Caco-2 (cell line): Measurements from ENCODE around the gene FES. TPM values are rescaled to one million over a fixed set of nuclear protein-coding genes. Genes with fewer than 3 reads are reported as not detected.

Source experiments
- BruUV-seq: library from RNA; stranded (reverse); fragments of 400-500 nt; replicated peaks from 2 replicates; lab custom pipeline; 2021; lab: Mats Ljungman, UMichigan
- CTCF ChIA-PET: fragments of 300-600 bp; sonication (Branson Sonifier 250); formaldehyde crosslinking; loops from one replicate; lab custom pipeline; 2022; ENCODE audit warnings: antibody characterized with exemption; lab: Charles Lee
- POLR2A ChIA-PET: fragments of 300-600 bp; sonication (Branson Sonifier 250); formaldehyde crosslinking; loops from one replicate; lab custom pipeline; 2022; ENCODE audit warnings: antibody characterized with exemption; lab: Charles Lee
- DNase-seq, 2 experiments: peaks; one replicate each; pipeline versions ENCODE4 v3.0.0 to v3.0.0-alpha.2; 2020 to 2022
- H3K27me3 ChIP-seq: replicated peaks from 2 replicates; pipeline ENCODE4 v1.6.0; 2011; ENCODE audit warnings: low read length; ENCODE audit not compliant: control insufficient read depth, insufficient read depth
- H3K36me3 ChIP-seq: 2 replicates; pipeline ENCODE4 v1.5.1; 2011; ENCODE audit warnings: low read length; ENCODE audit not compliant: control insufficient read depth, insufficient read depth
- H3K4me1 ChIP-seq: fragments of 250-450 bp; sonication (Bioruptor Pico); 2 replicates; pipeline ENCODE4 v1.5.1; 2020; ENCODE audit warnings: mild to moderate bottlenecking
- H3K4me3 ChIP-seq: 2 replicates; pipeline ENCODE4 v1.5.1; 2011; ENCODE audit warnings: low read depth, mild to moderate bottlenecking, control low read depth, low read length
- H3K9me3 ChIP-seq: fragments of 250-450 bp; sonication (Bioruptor Pico); 2 replicates; pipeline ENCODE4 v1.5.1; 2020; ENCODE audit warnings: mild to moderate bottlenecking, moderate library complexity
- H3K27ac Mint-ChIP-seq: one replicate; pipeline ENCODE4 v1.8.0; 2022; ENCODE audit warnings: mixed read lengths; ENCODE audit not compliant: unreplicated experiment
- H3K27me3 Mint-ChIP-seq: one replicate; pipeline ENCODE4 v1.8.0; 2022; ENCODE audit warnings: mixed read lengths; ENCODE audit not compliant: insufficient read depth, unreplicated experiment
- H3K36me3 Mint-ChIP-seq: one replicate; pipeline ENCODE4 v1.8.0; 2022; ENCODE audit warnings: mild to moderate bottlenecking, mixed read lengths; ENCODE audit not compliant: insufficient read depth, unreplicated experiment
- H3K4me1 Mint-ChIP-seq: one replicate; pipeline ENCODE4 v1.8.0; 2022; ENCODE audit warnings: low read depth, mixed read lengths; ENCODE audit not compliant: unreplicated experiment
- H3K4me3 Mint-ChIP-seq: one replicate; pipeline ENCODE4 v1.8.0; 2022; ENCODE audit warnings: mild to moderate bottlenecking, moderate library complexity, mixed read lengths; ENCODE audit not compliant: unreplicated experiment
- H3K9me3 Mint-ChIP-seq: one replicate; pipeline ENCODE4 v1.8.0; 2022; ENCODE audit warnings: mixed read lengths; ENCODE audit not compliant: unreplicated experiment
- intact Hi-C: fragments of 100-400 bp; cut with micrococcal nuclease; formaldehyde crosslinking; loops from one replicate; pipeline ENCODE4 v1.10.0; 2022; ENCODE audit not compliant: unreplicated experiment
- total RNA-seq: library from RNA; stranded (reverse); gene quantifications from 2 replicates; pipeline ENCODE4 v1.2.3, GENCODE V29; 2022
- TF ChIP-seq, protein P1 (sequence below), 2 experiments: fragments of 200-600 bp in 1 of 2; IDR thresholded peaks; 1 replicate in 1 of 2; 2 replicates in 1 of 2; pipeline versions ENCODE4 v1.5.1 to v1.8.0; 2011 to 2022; ENCODE audit warnings: antibody characterized with exemption in 1 of 2, control low read depth in 1 of 2, inconsistent platforms in 1 of 2, low read depth in 1 of 2, low read length in 1 of 2, mild to moderate bottlenecking in 1 of 2, moderate library complexity in 1 of 2; ENCODE audit not compliant: insufficient read depth in 1 of 2, severe bottlenecking in 1 of 2, unreplicated experiment in 1 of 2

The FES gene
- total RNA-seq, 1 experiment from 2014 or later, result 1.7 TPM

DNA sequence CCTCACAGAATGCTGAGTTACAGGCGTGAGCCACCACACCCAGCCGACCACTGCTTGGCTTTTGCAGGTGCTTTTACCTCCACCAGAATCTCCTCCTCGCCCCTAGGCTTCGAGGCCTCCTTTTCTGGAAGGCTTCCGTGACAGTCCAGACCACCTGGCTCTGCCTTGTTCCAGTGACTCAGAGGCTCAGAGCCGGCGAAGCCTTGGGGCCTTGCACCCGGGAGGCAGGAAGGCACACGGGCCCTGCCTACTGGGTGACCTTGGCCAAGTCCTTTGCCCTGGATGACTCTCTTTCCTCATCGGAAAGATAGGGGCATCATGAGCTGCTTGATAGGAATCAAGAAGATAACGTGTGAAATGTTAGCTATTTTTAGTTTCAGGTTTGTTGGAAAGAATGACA lies 47.2 kb upstream of the FES start:
- no peaks in the 10 kb centered on the region for H3K36me3 Mint-ChIP-seq
- Histone ChIP-seq H3K9me3 (no peaks in the 10 kb centered on the region), H3K4me3 (no peak overlapping the region), H3K27me3 (no peaks in the 10 kb centered on the region), H3K4me1 (peaks cover 21% of the 10 kb centered on the region), H3K36me3 (no peaks in the 10 kb centered on the region)
- no peak for DNase-seq
- no peaks in the 10 kb centered on the region for H3K27me3 Mint-ChIP-seq
- intact Hi-C loops, result no loop called here
- H3K9me3 Mint-ChIP-seq, result no peaks in the 10 kb centered on the region
- no peak overlapping the region for H3K4me3 Mint-ChIP-seq
- TF ChIP-seq, protein P1, sequence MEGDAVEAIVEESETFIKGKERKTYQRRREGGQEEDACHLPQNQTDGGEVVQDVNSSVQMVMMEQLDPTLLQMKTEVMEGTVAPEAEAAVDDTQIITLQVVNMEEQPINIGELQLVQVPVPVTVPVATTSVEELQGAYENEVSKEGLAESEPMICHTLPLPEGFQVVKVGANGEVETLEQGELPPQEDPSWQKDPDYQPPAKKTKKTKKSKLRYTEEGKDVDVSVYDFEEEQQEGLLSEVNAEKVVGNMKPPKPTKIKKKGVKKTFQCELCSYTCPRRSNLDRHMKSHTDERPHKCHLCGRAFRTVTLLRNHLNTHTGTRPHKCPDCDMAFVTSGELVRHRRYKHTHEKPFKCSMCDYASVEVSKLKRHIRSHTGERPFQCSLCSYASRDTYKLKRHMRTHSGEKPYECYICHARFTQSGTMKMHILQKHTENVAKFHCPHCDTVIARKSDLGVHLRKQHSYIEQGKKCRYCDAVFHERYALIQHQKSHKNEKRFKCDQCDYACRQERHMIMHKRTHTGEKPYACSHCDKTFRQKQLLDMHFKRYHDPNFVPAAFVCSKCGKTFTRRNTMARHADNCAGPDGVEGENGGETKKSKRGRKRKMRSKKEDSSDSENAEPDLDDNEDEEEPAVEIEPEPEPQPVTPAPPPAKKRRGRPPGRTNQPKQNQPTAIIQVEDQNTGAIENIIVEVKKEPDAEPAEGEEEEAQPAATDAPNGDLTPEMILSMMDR (IDR thresholded peaks at IDR 0.05; ENCODE audit: insufficient read depth in 1 of 2, low read depth in 1 of 2, low read length in 1 of 2, severe bottlenecking in 1 of 2, unreplicated experiment in 1 of 2), result no peak
- POLR2A ChIA-PET, result no interaction called here
- peaks cover 22% of the 10 kb centered on the region for H3K4me1 Mint-ChIP-seq
- no peak overlapping the region for H3K27ac Mint-ChIP-seq
- BruUV-seq, result no TSS peak
- CTCF ChIA-PET, result no interaction called here

DNA sequence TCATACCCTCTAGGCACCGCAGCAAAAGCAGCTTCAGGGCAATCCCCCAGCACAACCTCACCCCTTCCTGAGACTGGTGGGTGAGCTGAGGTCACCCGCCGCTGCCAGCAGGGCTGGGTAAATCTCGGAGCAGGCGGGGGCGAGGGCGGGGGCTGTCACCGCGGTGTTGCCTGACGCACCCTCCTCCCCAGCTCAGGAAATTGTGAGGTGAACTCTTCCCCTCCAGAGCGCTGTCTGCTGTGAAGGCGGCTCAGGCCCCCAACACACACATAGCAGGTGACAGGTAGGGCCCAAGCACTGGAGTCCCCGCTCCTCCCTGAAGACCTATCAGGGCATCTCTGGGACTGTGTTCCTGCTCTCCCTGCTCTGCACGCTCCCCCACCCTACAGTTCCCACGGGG lies 46.2 kb upstream of the FES start:
- no peak overlapping the region for H3K4me3 Mint-ChIP-seq
- H3K4me1 ChIP-seq, result peaks cover 21% of the 10 kb centered on the region
- POLR2A ChIA-PET, result no interaction called here
- H3K9me3 Mint-ChIP-seq, result no peaks in the 10 kb centered on the region
- DNase-seq, result no peak
- H3K4me3 ChIP-seq, result no peak overlapping the region
- TF ChIP-seq, protein P1 (IDR thresholded peaks at IDR 0.05; ENCODE audit: insufficient read depth in 1 of 2, low read depth in 1 of 2, low read length in 1 of 2, severe bottlenecking in 1 of 2, unreplicated experiment in 1 of 2), result no peak
- intact Hi-C loops, result no loop called here
- H3K27ac Mint-ChIP-seq, result no peak overlapping the region
- H3K36me3 Mint-ChIP-seq, result no peaks in the 10 kb centered on the region
- CTCF ChIA-PET, result no interaction called here
- H3K27me3 ChIP-seq, result no peaks in the 10 kb centered on the region
- BruUV-seq, result no TSS peak
- H3K9me3 ChIP-seq, result no peaks in the 10 kb centered on the region
- H3K27me3 Mint-ChIP-seq, result no peaks in the 10 kb centered on the region
- H3K4me1 Mint-ChIP-seq, result peaks cover 22% of the 10 kb centered on the region
- no peaks in the 10 kb centered on the region for H3K36me3 ChIP-seq

DNA sequence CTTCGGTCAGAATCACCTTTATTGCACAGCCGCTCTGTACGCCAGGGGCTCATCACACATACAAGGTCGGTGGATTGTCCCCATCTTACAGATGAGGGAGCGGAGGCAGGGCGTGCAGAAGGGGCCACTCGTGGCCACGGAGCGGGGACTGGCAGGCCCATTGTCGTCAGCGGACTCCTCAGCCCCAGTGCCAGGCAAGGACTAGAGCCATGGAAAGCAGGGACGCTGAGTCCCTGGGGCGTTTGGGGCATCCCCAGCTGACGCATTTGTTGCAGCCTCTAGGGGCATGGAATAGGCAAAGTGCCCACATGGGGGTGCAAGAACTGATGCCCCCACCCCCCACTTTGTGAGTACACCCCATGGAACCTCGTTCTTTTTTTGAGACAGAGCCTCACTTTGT lies 45.8 kb upstream of the FES start:
- H3K4me1 Mint-ChIP-seq, result peaks cover 22% of the 10 kb centered on the region

More for the DNA sequence above, 45.8 kb upstream of the FES start:
- Mint-ChIP-seq H3K4me3 (no peak overlapping the region), H3K27ac (no peak overlapping the region), H3K36me3 (no peaks in the 10 kb centered on the region), H3K27me3 (no peaks in the 10 kb centered on the region), H3K9me3 (no peaks in the 10 kb centered on the region)
- no peaks in the 10 kb centered on the region for H3K27me3 ChIP-seq
- H3K4me3 ChIP-seq, result no peak overlapping the region
- no TSS peak for BruUV-seq
- H3K4me1 ChIP-seq, result peaks cover 21% of the 10 kb centered on the region
- no peaks in the 10 kb centered on the region for H3K36me3 ChIP-seq
- no peak for DNase-seq
- H3K9me3 ChIP-seq, result no peaks in the 10 kb centered on the region
- POLR2A ChIA-PET, result no interaction called here
- CTCF ChIA-PET, result no interaction called here
- TF ChIP-seq, protein P1 (IDR thresholded peaks at IDR 0.05; ENCODE audit: insufficient read depth in 1 of 2, low read depth in 1 of 2, low read length in 1 of 2, severe bottlenecking in 1 of 2, unreplicated experiment in 1 of 2), result no peak
- intact Hi-C loops, result no loop called here
